ENCODE results near the gene C6orf89.

Gene C6orf89

DNA sequence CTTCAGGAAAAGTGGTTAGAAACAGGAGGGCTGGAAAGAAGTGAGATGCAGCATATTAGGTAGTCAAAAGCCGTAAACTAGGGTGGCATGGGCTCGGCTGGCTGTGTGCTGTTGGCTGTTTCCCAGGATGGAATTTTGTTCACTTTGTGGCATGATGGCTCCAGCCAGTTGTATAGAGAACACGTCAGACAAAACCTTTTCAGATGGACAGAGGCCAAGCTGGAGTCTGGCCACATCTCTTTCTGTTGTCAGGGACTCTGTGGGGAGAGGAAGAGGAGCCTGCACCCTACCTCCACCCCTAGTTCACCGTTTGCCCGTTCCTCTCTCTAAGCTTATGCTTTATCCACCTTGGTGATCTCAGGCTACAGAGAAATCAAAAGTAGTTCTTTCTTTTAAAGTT is 22.0 kb downstream of the C6orf89 start:
- TF ChIP-seq ZNF274 (IDR thresholded peaks at IDR 0.05; ENCODE audit: low read depth, low read length) (no peak), SUZ12 (IDR thresholded peaks at IDR 0.05; ENCODE audit: extremely low read depth, insufficient read depth, insufficient read length) (no peak), YY1 (IDR thresholded peaks at IDR 0.05; ENCODE audit: insufficient read depth, insufficient read length) (no peak)
- no peaks in the 10 kb centered on the region for H3K27me3 ChIP-seq (ENCODE audit: insufficient read depth, insufficient read length)
- H3K9ac ChIP-seq (ENCODE audit: insufficient read length, low read depth) = no peak overlapping the region
- H3K9me3 ChIP-seq (ENCODE audit: insufficient read depth, low read length) = no peaks in the 10 kb centered on the region
- no peaks in the 10 kb centered on the region for H3K4me1 ChIP-seq (ENCODE audit: insufficient read depth, insufficient read length)
- H3K4me3 ChIP-seq (ENCODE audit: insufficient read length, low read depth) = no peak overlapping the region
- no peak for DNase-seq (ENCODE audit: low read depth, low spot score)
- H3K36me3 ChIP-seq (ENCODE audit: insufficient read depth, insufficient read length, low read length) = peaks cover 3% of the 10 kb centered on the region

DNA sequence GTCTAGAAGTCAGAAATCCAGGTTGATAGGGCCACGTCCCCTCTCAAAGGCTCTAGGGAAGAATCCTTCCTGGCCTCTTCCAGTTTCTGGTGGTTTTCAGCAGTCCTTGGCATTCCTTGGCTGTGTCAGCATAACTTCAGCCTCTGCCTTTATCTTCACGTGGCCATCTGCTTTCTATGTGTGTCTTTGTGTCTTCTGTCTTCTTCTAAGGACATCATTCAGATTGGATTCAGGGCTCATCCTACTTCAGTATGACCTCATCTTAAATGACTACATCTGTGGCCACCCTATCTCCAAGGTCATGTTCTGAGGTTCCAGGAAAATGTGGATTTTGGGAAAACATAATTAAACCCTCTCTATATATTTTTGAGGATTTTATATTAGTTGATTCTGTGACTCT is 23.0 kb downstream of the C6orf89 start:
- no peaks in the 10 kb centered on the region for H3K4me1 ChIP-seq (ENCODE audit: insufficient read depth, insufficient read length)
- DNase-seq (ENCODE audit: low read depth, low spot score) = no peak
- no peak for TF ChIP-seq SUZ12 (IDR thresholded peaks at IDR 0.05; ENCODE audit: extremely low read depth, insufficient read depth, insufficient read length)
- TF ChIP-seq ZNF274 (IDR thresholded peaks at IDR 0.05; ENCODE audit: low read depth, low read length) = no peak
- TF ChIP-seq YY1 (IDR thresholded peaks at IDR 0.05; ENCODE audit: insufficient read depth, insufficient read length) = no peak
- H3K9ac ChIP-seq (ENCODE audit: insufficient read length, low read depth) = no peak overlapping the region
- no peaks in the 10 kb centered on the region for H3K9me3 ChIP-seq (ENCODE audit: insufficient read depth, low read length)
- H3K36me3 ChIP-seq (ENCODE audit: insufficient read depth, insufficient read length, low read length) = no peaks in the 10 kb centered on the region
- H3K4me3 ChIP-seq (ENCODE audit: insufficient read length, low read depth) = no peak overlapping the region
- no peaks in the 10 kb centered on the region for H3K27me3 ChIP-seq (ENCODE audit: insufficient read depth, insufficient read length)

DNA sequence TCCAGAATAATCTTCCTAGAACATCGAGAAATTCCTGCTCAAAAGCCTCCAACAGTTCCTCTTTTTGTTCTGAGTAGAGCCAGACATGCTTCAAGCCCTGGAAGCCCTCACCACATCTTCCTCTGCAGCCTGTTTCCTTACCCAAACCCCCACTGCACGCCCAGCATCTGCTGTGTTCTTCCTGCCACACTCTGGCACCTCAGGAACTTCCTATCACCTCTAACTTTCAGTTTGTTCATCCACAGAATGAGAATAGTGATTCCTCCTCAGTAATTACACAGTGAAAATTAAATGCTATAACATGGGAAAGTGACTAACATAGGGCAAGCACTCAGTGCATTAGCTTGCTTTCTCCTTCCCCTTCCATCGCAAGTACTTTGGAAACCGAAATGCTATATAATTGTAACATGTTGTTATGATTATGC is 26.3 kb downstream of the C6orf89 start:
- no peaks in the 10 kb centered on the region for H3K9me3 ChIP-seq (ENCODE audit: insufficient read depth, low read length)
- no peak for TF ChIP-seq ZNF274 (IDR thresholded peaks at IDR 0.05; ENCODE audit: low read depth, low read length)
- TF ChIP-seq SUZ12 (IDR thresholded peaks at IDR 0.05; ENCODE audit: extremely low read depth, insufficient read depth, insufficient read length) = no peak
- TF ChIP-seq YY1 (IDR thresholded peaks at IDR 0.05; ENCODE audit: insufficient read depth, insufficient read length) = no peak
- H3K9ac ChIP-seq (ENCODE audit: insufficient read length, low read depth) = no peak overlapping the region
- H3K4me3 ChIP-seq (ENCODE audit: insufficient read length, low read depth) = no peak overlapping the region
- no peaks in the 10 kb centered on the region for H3K27me3 ChIP-seq (ENCODE audit: insufficient read depth, insufficient read length)
- no peaks in the 10 kb centered on the region for H3K4me1 ChIP-seq (ENCODE audit: insufficient read depth, insufficient read length)
- peaks cover under 1% of the 10 kb centered on the region for H3K36me3 ChIP-seq (ENCODE audit: insufficient read depth, insufficient read length, low read length)
- DNase-seq (ENCODE audit: low read depth, low spot score) = no peak

DNA sequence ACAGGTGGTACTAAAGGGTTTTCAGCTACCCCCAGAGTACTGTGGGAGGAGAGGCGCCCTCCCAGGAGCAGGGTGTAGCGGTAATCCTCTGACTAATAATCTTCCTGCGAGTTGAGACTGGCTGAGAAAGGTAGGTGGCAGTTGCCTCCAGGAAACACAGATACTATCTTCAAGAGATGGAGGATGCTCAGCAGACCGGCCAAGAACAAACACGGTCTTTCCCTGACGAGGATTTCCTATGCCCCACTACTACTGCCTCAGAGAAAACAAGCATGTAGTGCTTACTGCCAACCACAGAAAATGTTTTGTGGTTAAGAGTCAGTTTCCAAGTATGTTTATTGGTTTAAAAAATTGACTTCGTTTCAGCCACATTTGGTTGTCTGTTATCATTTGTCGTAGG is 26.8 kb downstream of the C6orf89 start:
- Histone ChIP-seq H3K36me3 (ENCODE audit: insufficient read depth, insufficient read length, low read length) (peaks cover 2% of the 10 kb centered on the region), H3K4me3 (ENCODE audit: insufficient read length, low read depth) (no peak overlapping the region), H3K27me3 (ENCODE audit: insufficient read depth, insufficient read length) (no peaks in the 10 kb centered on the region), H3K4me1 (ENCODE audit: insufficient read depth, insufficient read length) (no peaks in the 10 kb centered on the region), H3K9me3 (ENCODE audit: insufficient read depth, low read length) (no peaks in the 10 kb centered on the region), H3K9ac (ENCODE audit: insufficient read length, low read depth) (no peak overlapping the region)
- TF ChIP-seq SUZ12 (IDR thresholded peaks at IDR 0.05; ENCODE audit: extremely low read depth, insufficient read depth, insufficient read length) (no peak), ZNF274 (IDR thresholded peaks at IDR 0.05; ENCODE audit: low read depth, low read length) (no peak), YY1 (IDR thresholded peaks at IDR 0.05; ENCODE audit: insufficient read depth, insufficient read length) (no peak)
- no peak for DNase-seq (ENCODE audit: low read depth, low spot score)

- peaks cover 2% of the 10 kb centered on the region for H3K36me3 ChIP-seq (ENCODE audit: insufficient read depth, insufficient read length, low read length)
- no peak overlapping the region for H3K9ac ChIP-seq (ENCODE audit: insufficient read length, low read depth)
- no peak for DNase-seq (ENCODE audit: low read depth, low spot score)
- H3K27me3 ChIP-seq (ENCODE audit: insufficient read depth, insufficient read length) = no peaks in the 10 kb centered on the region
- H3K4me3 ChIP-seq (ENCODE audit: insufficient read length, low read depth) = no peak overlapping the region
- TF ChIP-seq YY1 (IDR thresholded peaks at IDR 0.05; ENCODE audit: insufficient read depth, insufficient read length) = no peak
- no peak for TF ChIP-seq SUZ12 (IDR thresholded peaks at IDR 0.05; ENCODE audit: extremely low read depth, insufficient read depth, insufficient read length)
- TF ChIP-seq ZNF274 (IDR thresholded peaks at IDR 0.05; ENCODE audit: low read depth, low read length) = no peak
- H3K9me3 ChIP-seq (ENCODE audit: insufficient read depth, low read length) = no peaks in the 10 kb centered on the region
- H3K4me1 ChIP-seq (ENCODE audit: insufficient read depth, insufficient read length) = no peaks in the 10 kb centered on the region
Measured at GRCh38 chr6:36913082-36913481, 27.3 kb downstream of the C6orf89 start.

DNA sequence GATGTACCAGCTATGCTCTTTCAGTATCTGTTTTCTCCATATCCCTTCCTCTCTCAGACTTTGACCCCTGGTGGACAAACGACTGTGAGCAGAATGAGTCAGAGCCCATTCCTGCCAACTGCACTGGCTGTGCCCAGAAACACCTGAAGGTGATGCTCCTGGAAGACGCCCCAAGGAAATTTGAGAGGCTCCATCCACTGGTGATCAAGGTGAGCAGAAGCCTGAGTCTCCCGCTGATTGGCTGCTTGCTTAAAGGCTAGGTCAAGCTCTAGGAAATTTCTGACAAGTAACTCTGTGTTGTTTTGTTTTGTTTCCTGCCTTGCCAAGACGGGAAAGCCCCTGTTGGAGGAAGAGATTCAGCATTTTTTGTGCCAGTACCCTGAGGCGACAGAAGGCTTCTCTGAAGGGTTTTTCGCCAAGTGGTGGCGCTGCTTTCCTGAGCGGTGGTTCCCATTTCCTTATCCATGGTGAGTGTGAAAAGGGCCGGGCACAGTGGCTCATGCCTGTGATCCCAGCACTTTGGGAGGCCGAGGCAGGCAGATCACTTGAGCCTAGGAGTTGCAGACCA is 28.6 kb downstream of the C6orf89 start:
- H3K27me3 ChIP-seq (ENCODE audit: insufficient read depth, insufficient read length) = no peaks in the 10 kb centered on the region
- H3K9ac ChIP-seq (ENCODE audit: insufficient read length, low read depth) = no peak overlapping the region
- H3K9me3 ChIP-seq (ENCODE audit: insufficient read depth, low read length) = no peaks in the 10 kb centered on the region
- TF ChIP-seq YY1 (IDR thresholded peaks at IDR 0.05; ENCODE audit: insufficient read depth, insufficient read length) (no peak), SUZ12 (IDR thresholded peaks at IDR 0.05; ENCODE audit: extremely low read depth, insufficient read depth, insufficient read length) (no peak), ZNF274 (IDR thresholded peaks at IDR 0.05; ENCODE audit: low read depth, low read length) (no peak)
- DNase-seq (ENCODE audit: low read depth, low spot score) = no peak
- H3K36me3 ChIP-seq (ENCODE audit: insufficient read depth, insufficient read length, low read length) = peaks cover 2% of the 10 kb centered on the region
- H3K4me3 ChIP-seq (ENCODE audit: insufficient read length, low read depth) = no peak overlapping the region
- H3K4me1 ChIP-seq (ENCODE audit: insufficient read depth, insufficient read length) = no peaks in the 10 kb centered on the region

DNA sequence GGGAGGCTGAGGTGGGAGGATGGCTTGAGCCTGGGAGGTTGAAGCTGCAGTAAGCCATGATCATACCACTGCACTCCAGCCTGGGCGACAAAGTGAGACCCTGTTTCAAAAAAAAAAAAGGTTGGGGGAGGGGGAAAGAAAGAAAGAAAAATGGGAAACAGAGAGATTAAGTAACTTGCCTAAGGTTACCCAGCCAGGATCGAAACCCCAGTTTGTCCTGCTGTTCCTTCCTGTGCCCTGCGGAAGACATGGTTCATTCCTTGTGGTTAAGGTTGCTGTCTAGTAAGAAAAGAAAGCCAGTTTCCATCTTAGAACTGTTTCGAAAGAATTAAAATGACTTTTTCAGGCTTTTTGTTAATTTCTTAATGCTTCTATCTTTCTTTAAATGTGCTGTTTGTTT is 29.8 kb downstream of the C6orf89 start:
- no peaks in the 10 kb centered on the region for H3K9me3 ChIP-seq (ENCODE audit: insufficient read depth, low read length)
- H3K4me1 ChIP-seq (ENCODE audit: insufficient read depth, insufficient read length) = no peaks in the 10 kb centered on the region
- H3K9ac ChIP-seq (ENCODE audit: insufficient read length, low read depth) = no peak overlapping the region
- H3K36me3 ChIP-seq (ENCODE audit: insufficient read depth, insufficient read length, low read length) = peaks cover 2% of the 10 kb centered on the region
- H3K4me3 ChIP-seq (ENCODE audit: insufficient read length, low read depth) = no peak overlapping the region
- DNase-seq (ENCODE audit: low read depth, low spot score) = no peak
- TF ChIP-seq YY1 (IDR thresholded peaks at IDR 0.05; ENCODE audit: insufficient read depth, insufficient read length) (no peak), ZNF274 (IDR thresholded peaks at IDR 0.05; ENCODE audit: low read depth, low read length) (no peak), SUZ12 (IDR thresholded peaks at IDR 0.05; ENCODE audit: extremely low read depth, insufficient read depth, insufficient read length) (no peak)
- H3K27me3 ChIP-seq (ENCODE audit: insufficient read depth, insufficient read length) = no peaks in the 10 kb centered on the region
